Renal cortical epithelial cell (primary cell): Measurements from ENCODE around the gene NMNAT1. TPM values are rescaled to one million over a fixed set of nuclear protein-coding genes. Genes with fewer than 3 reads are reported as not detected.
"Not testable (repeated sequence)": the region's sequence is repeated elsewhere in the genome, so short reads cannot be mapped to it uniquely, and the experiment has no call there.

Source experiments
- DNase-seq: peaks from one replicate; pipeline ENCODE4 v3.0.0-alpha.2; 2011; ENCODE audit warnings: low read depth
- total RNA-seq: library from RNA; depleted of rRNA; stranded (reverse); fragments of >200 nt; gene quantifications from 2 replicates; pipeline ENCODE4 v1.2.3, GENCODE V29; 2014

NMNAT1 gene
- total RNA-seq, 1 donor from 2014 or later, result 31.7 TPM

DNA sequence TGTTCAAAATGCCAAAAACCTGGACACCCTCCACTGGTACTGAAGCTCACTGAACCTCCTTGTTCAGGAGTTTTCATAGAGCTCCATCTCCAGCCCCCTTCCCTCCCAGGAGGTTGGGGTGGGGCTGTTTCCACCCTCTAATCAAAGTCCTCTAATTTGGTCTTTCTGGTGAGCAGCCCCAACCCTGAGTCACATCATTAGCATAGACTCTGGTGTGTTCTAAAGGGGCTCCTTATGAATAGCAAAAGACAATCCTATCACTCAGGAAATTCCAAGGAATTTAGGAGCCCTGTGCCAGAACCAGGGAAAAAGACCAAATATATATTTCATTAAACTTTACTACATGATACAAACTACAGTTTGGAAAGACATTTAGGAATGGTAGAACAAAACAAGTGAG lies 76.3 kb downstream of the NMNAT1 start:
- no peak for DNase-seq

DNA sequence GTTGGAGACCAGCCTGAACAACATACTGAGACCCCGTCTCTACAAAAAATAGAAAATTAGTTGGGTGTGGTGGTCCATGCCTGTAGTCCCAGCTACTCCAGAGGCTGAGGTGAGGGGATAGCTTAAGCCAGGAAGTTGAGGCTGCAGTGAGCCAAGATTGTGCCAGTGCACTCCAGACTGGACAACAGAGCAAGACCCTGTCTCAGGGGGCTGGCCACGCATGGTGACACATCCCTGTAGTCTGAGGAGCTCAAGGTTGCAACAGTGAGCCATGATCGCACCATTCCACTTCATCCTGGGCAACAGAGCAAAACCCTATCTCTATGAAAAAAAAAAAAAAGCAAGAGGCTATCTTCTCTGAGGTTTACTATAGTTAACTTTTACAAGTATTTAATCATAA lies 76.8 kb downstream of the NMNAT1 start:
- no peak for DNase-seq

DNA sequence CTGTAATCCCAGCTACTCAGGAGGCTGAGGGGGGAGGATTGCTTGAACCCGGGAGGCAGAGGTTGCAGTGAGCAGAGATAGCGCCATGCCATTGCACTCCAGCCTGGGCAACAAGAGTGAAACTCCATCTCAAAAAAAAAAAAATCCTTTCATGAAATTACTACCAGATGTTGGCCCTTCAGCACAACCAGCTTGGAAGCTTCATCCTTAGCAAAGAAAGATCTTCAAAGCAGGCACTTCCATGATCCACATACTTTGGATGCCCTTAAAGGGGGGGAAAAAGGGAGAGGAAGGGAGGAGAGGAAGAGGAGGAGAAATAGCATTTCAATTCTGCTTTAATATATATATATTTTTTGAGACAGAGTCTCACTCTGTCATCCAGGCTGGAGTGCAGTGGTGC lies 77.4 kb downstream of the NMNAT1 start:
- not testable (repeated sequence) for DNase-seq

DNA sequence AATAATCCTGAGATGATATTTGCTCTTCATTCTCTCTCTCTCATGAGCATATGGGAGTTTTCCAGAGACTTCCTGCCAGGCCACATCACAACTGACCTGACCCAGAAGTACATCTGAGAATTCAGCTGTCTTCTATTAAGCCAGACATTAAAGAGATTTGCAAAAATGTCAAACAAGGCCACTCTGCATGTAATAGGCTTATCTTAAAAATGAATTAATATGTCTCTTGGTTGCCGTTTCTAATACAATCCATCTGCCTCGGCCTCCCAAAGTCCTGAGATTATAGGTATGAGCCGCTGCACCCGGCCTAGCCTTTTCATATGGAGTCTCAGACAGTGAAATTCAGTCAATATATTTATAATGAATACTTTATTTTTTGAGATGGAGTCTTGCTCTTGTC lies 78.7 kb downstream of the NMNAT1 start:
- not testable (repeated sequence) for DNase-seq

DNA sequence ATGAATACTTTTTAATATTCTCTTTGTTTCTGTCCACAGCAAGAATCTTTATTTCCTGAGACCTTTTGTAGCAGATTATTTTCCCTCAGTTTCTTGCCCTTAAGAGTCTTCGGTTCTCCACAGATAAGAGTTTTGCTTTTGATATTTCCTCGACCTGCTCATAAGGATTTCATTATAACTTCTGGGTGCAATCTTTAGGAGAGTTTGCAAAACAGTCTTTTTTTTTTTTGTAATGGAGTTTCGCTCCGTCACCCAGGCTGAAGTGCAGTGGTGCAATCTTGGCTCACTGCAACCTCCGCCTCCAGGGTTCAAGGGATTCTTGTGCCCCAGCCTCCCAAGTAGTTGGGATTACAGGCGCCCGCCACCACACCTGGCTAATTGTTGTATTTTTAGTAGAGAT lies 79.4 kb downstream of the NMNAT1 start:
- DNase-seq, result no peak

DNA sequence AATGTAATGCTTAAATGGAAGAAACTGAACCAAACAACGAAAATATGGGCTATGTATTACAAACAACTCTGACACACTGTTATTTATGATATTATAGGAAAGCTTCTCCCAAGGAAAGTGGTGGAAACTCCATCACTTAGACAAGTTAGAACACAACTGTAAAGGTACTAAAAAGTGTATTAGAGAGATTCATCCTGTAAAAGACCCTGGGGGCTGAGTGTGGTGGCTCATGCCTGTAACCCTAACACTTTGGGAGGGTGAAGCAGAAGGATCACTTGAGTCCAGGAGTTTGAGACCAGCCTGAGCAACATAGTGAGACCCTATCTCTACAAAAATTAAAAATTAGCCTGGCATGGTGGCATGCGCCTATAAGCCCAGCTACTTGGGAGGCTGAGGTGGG lies 82.1 kb downstream of the NMNAT1 start:
- no peak for DNase-seq

DNA sequence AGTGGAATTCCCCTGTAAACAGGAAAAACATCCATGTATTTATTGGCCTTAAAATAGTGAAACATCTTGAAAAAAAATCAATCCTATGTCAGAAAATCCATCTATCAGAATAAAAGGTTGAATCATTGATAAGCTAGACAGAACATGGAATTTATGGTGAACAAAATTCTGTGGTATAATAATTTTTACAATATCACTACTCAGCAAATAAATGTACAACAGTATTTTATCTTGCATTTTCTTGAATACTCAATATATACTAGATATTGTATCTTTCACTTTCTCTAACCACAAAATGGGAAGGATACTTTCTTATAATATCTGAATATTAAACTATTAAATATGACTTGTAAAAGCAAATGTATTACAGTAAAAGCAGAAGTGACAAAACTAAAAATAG lies 83.8 kb downstream of the NMNAT1 start:
- no peak for DNase-seq

DNA sequence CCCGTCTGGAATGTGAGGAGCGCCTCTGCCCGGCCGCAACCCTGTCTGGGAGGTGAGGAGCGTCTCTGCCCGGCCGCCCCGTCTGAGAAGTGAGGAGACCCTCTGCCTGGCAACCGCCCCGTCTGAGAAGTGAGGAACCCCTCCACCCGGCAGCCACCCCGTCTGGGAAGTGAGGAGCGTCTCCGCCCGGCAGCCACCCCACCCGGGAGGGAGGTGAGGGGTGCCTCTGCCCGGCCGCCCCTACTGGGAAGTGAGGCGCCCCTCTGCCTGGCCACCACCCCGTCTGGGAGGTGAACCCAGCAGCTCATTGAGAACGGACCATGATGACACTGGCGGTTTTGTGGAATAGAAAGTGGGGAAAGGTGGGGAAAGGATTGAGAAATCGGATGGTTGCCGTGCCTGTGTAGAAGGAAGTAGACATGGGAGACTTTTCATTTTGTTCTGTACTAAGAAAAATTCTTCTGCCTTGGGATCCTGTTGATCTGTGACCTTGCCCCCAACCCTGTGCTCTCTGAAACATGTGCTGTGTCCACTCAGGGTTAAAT lies 85.8 kb downstream of the NMNAT1 start:
- DNase-seq, result not testable (repeated sequence)

DNA sequence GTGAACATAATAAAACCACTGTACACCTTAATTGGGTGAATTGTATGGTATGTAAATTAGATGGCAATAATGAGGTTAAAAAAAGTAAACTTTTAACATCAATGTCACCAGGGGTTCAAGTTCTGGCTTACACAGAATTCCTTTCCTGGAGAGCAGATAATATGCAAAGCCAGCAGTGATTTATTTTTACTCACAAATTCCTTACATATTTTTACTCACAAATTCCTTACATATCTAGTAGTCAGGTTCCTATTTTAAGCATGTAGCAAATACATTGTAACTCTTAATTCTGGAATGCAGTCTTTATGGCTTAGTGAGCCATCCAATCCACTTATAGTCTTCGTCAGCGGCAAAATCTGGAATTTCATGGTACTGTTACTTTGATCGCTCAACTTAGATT lies 88.2 kb downstream of the NMNAT1 start:
- DNase-seq, result peak; percentile 41

DNA sequence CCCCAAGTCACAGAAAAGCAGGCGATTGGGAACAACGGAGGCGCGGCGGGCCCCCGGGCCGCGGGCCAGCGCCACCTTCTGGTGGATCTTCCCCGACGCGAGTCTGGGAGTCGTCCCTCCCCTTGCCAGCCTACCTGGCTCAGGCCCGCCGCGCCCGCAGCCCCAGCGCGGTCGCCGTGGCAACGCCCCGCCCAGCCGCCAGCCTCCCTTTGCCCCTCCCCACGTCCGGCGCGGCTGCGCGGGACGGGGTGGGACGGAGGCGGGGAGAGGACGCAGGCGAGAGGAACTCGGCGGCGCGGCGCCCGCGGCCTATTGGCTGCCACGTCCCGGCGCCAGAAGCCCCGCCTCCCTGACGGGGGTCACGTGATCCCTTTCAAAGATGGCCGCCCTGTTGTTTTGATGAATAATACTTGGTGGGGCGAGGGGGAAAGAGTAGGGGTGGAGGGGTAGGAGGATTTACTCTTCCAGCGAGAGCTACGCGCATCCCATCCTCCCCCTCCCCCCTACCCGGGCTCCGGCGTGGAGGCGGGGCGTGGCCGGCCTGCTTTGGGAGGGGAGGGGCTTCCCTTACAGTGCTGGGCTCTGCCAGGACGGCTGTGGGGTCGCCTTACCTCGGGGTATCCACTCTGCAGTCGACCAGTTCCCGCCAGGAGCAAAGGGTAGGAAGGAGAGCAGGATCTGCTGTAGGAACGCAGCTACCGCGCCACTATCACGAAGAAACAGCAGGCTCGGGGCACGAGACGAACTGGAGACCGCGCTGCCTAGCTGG lies 89.5 kb downstream of the NMNAT1 start, which contains the start of gene UBE4B:
Gene UBE4B, plus strand, starts transcription at position 369 of the 769 bp plus-strand sequence. CDS start 713 bp downstream, outside the sequence.
- peak; percentile 86 for DNase-seq

DNA sequence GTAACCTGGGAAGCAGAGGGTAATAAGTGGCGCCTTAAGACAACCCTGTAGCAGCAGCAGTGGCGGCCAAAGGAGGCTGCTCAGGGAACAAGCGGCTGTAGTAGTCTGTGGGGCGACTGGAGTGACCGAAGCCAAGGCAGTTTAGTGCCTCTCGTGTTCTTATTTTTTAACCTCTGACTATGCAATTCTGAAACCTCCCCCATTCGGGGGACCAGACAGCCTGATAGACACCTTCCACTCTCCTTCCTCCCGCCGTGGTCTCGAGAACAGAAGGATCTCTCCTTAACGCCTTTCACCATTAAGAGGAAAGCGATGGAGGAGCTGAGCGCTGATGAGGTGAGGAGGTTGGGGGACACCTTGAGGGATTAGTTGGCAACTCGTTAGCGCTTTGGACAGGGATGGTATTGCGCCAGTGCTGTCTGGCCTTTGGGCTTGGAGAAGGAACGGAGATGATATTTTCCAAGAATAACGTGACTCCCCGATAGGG lies 90.1 kb downstream of the NMNAT1 start:
- DNase-seq, result peak; percentile 37

Other genes with a start within 250 kb of the NMNAT1 start
- gene CLSTN1, start 119.5 kb upstream of the NMNAT1 start, total RNA-seq, result 92.9 and 178 TPM in 2 replicates
- gene CTNNBIP1, start 33.2 kb upstream of the NMNAT1 start, total RNA-seq, result 26.9 and 77.6 TPM in 2 replicates
- gene LZIC, start 84 bp upstream of the NMNAT1 start, total RNA-seq, result 20.7 and 41.0 TPM in 2 replicates
- gene RBP7, start 53.8 kb downstream of the NMNAT1 start, total RNA-seq, result 0.25 and 9.7 TPM in 2 replicates
- 17.7 and 45.8 TPM in 2 replicates for gene UBE4B, start 89.5 kb downstream of the NMNAT1 start, total RNA-seq